ENCODE measurements around the gene TRIP4. TPM values are rescaled to one million over a fixed set of nuclear protein-coding genes. Genes with fewer than 3 reads are reported as not detected.
"Not testable (repeated sequence)": the region's sequence is repeated elsewhere in the genome, so short reads cannot be mapped to it uniquely, and the experiment has no call there.

TRIP4 gene
- total and polyA plus RNA-seq, 2 of the 8 experiments (the other 6 are each of a cell fraction or from before 2014, with no cell fraction given), result 6.2 to 18.9 TPM

DNA sequence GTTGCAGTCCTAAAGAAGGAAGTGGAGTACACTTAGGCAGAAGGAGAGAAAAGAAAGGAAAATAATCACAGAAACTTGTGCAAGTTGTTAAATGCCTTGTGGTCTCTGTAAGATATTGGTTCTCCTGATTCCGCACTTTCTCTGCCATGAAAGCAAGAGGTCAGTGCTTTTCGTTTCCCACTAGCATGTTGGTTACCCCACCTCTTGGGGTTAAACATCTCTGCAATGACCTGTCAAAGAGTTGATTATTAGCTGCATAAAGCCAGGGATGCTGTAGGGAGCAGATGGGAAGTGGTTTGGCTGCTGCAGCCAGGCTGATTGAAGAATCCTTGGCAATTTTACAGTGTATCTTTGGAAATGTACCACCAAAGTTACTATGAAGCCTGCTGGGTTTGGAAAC lies 106.0 kb downstream of the TRIP4 start (continued):
- no peak for TF ChIP-seq EP300 (IDR thresholded peaks at IDR 0.05; ENCODE audit: borderline replicate concordance in 1 of 2, low read depth in 2 of 2, low read length in 2 of 2)
- TF ChIP-seq HDAC2 (IDR thresholded peaks at IDR 0.05; ENCODE audit: borderline replicate concordance in 1 of 2, low read depth in 2 of 2, low read length in 2 of 2), result no peak
- no peak for TF ChIP-seq NRF1 (IDR thresholded peaks at IDR 0.05; ENCODE audit: low read depth, low read length)
- no peak for TF ChIP-seq CBX8 (IDR thresholded peaks at IDR 0.05; ENCODE audit: borderline replicate concordance, low read depth, low read length)
- TF ChIP-seq CREB1 (IDR thresholded peaks at IDR 0.05), result no peak

DNA sequence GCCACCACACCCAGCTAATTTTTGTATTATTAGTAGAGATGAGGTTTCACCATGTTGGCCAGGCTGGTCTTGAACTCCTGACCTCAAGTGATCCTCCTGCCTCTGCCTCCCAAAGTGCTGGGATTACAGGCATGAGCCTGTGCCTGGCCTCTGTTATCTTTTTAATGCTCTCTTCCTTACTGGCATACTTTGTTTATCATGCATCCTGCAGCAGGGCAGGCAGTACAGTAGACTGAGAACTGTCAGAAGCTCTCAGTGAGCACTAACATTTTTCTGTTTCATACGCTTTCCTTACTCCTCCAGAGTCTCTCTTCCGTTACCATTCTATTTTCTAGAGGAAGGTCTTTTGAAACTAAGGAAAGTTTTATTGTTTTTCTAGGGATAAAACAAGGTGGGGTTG lies 108.3 kb downstream of the TRIP4 start:
- H4K8ac ChIP-seq (ENCODE audit: extremely low read depth, insufficient read depth, low read length); H3K4me1 ChIP-seq (replicated peaks in 1 of 4; ENCODE audit: control insufficient read depth in 3 of 4, insufficient read depth in 4 of 4, low read length in 3 of 4); H3K14ac ChIP-seq (ENCODE audit: insufficient read length); H2BK5ac ChIP-seq (ENCODE audit: low read depth, low read length); H3K27me3 ChIP-seq (replicated peaks in 1 of 4; ENCODE audit: control insufficient read depth in 3 of 4, extremely low read depth in 1 of 4, insufficient read depth in 3 of 4, low read length in 3 of 4); H3K4me2 ChIP-seq (ENCODE audit: insufficient read depth in 1 of 2, low read depth in 2 of 2, low read length in 2 of 2); H3K9ac ChIP-seq (replicated peaks in 1 of 4; ENCODE audit: extremely low read depth in 1 of 4, low read depth in 3 of 4, low read length in 3 of 4); H2BK12ac ChIP-seq (ENCODE audit: low read depth, low read length); H3K27ac ChIP-seq (ENCODE audit: low read depth, low read length); H2BK20ac ChIP-seq (ENCODE audit: low read length); H3K56ac ChIP-seq (replicated peaks; ENCODE audit: insufficient read length, low read depth, low read length); POLR2A ChIA-PET (ENCODE audit: partially characterized antibody); H3K18ac ChIP-seq (ENCODE audit: extremely low read depth, low read length); H2AK5ac ChIP-seq (ENCODE audit: low read depth, low read length); H2AFZ ChIP-seq (ENCODE audit: low read length); FAIRE-seq; H3K9me3 ChIP-seq (ENCODE audit: insufficient read depth in 2 of 2, low read depth in 1 of 2, low read length in 1 of 2); H3K23ac ChIP-seq (ENCODE audit: insufficient read length); DNase-seq (ENCODE audit: low read depth in 1 of 2, low spot score in 2 of 2); H4K5ac ChIP-seq (ENCODE audit: insufficient read length, low read depth, low read length); H3K4ac ChIP-seq (replicated peaks; ENCODE audit: insufficient read length, low read depth, low read length); H3K4me3 ChIP-seq (ENCODE audit: extremely low read depth in 1 of 4, insufficient read depth in 2 of 4, low read depth in 3 of 4, low read length in 4 of 4); H2BK15ac ChIP-seq (ENCODE audit: low read length); H2BK120ac ChIP-seq (replicated peaks; ENCODE audit: low read depth, low read length); H4K91ac ChIP-seq (replicated peaks; ENCODE audit: insufficient read length, low read length); H3K23me2 ChIP-seq (ENCODE audit: low read depth, low read length): not testable (repeated sequence)
- H4K20me1 ChIP-seq (replicated peaks in 1 of 2; ENCODE audit: control insufficient read depth in 1 of 2, insufficient read depth in 2 of 2, low read length in 2 of 2), result peaks cover 6 to 12% of the 10 kb centered on the region in 2 experiments
- H3K36me3 ChIP-seq (ENCODE audit: control insufficient read depth in 2 of 4, insufficient read depth in 4 of 4, low read length in 3 of 4), result peaks cover 9 to 19% (median 16%) of the 10 kb centered on the region in 4 experiments
- H3K79me2 ChIP-seq (ENCODE audit: control insufficient read depth in 1 of 2, insufficient read depth in 2 of 2, low read length in 2 of 2), result peaks cover 0 to 78% of the 10 kb centered on the region in 2 experiments; a peak in 3 of 4 replicates
- CTCF ChIA-PET (ENCODE audit: partially characterized antibody), result interaction anchor here (1.5 kb wide), 1 partner anchor 17 kb away, joined by 4 read pairs; no protein-coding TSS in a partner anchor
- peaks cover 11% of the 10 kb centered on the region for H3K79me1 ChIP-seq (ENCODE audit: low read depth, low read length)
- WGBS, 2 experiments (ENCODE audit: extremely low coverage in 1 of 2, insufficient coverage in 1 of 2, insufficient read length in 1 of 2, insufficient replicate concordance in 2 of 2, low coverage in 1 of 2, low lambda C conversion rate in 2 of 2, missing lambda C conversion rate in 1 of 2), result 86% methylated on average over 2 of the region's 2 CpGs; no CpG with 5 or more reads in 1 of the 2 experiments
